Osteoblast (primary cell): ENCODE data around the gene ATP6V1C2. TPM values are rescaled to one million over a fixed set of nuclear protein-coding genes. Genes with fewer than 3 reads are reported as not detected.
"Not testable (repeated sequence)": the region's sequence is repeated elsewhere in the genome, so short reads cannot be mapped to it uniquely, and the experiment has no call there.

Experiments used
- DNase-seq: peaks from one replicate; pipeline ENCODE4 v3.0.0; 2011; ENCODE audit warnings: low spot score, mixed read lengths; ENCODE audit not compliant: insufficient read length; ENCODE audit errors: missing footprints
- H2AFZ ChIP-seq: 2 replicates; pipeline ENCODE4 v1.6.0; 2011; ENCODE audit warnings: mild to moderate bottlenecking, low read length
- H3K27ac ChIP-seq: 2 replicates; pipeline ENCODE4 v1.5.1; 2011; ENCODE audit warnings: mild to moderate bottlenecking, low read depth, low read length, moderate library complexity
- H3K27me3 ChIP-seq: 2 replicates; pipeline ENCODE4 v1.6.0; 2012; ENCODE audit warnings: mild to moderate bottlenecking, control low read depth, inconsistent platforms, low read length, moderate library complexity; ENCODE audit not compliant: insufficient read depth
- H3K36me3 ChIP-seq: 2 replicates; pipeline ENCODE4 v1.5.1; 2011; ENCODE audit warnings: mild to moderate bottlenecking, low read length, control low read depth, moderate library complexity; ENCODE audit not compliant: insufficient read depth
- H3K4me1 ChIP-seq: 2 replicates; pipeline ENCODE4 v1.5.1; 2011; ENCODE audit warnings: mild to moderate bottlenecking, low read length, control low read depth, moderate library complexity; ENCODE audit not compliant: insufficient read depth
- H3K4me2 ChIP-seq: 2 replicates; pipeline ENCODE4 v1.6.0; 2011; ENCODE audit warnings: mild to moderate bottlenecking, low read length; ENCODE audit not compliant: insufficient read depth
- H3K4me3 ChIP-seq: fragments of 200-600 bp; sonication (generic); 3 replicates; pipeline ENCODE4 v1.5.1; 2012; ENCODE audit warnings: mild to moderate bottlenecking, low read length, inconsistent platforms; ENCODE audit not compliant: insufficient read depth
- H3K79me2 ChIP-seq: 2 replicates; pipeline ENCODE4 v1.6.0; 2012; ENCODE audit warnings: mild to moderate bottlenecking, low read length, control low read depth, inconsistent platforms; ENCODE audit not compliant: insufficient read depth
- H3K9me3 ChIP-seq: 2 replicates; pipeline ENCODE4 v1.5.1; 2011; ENCODE audit warnings: low read depth, low read length, control low read depth
- H4K20me1 ChIP-seq: 2 replicates; pipeline ENCODE4 v1.6.0; 2012; ENCODE audit warnings: mild to moderate bottlenecking, low read length, control low read depth; ENCODE audit not compliant: insufficient read depth
- total RNA-seq: library from RNA; depleted of rRNA; stranded (reverse); fragments of >200 nt; gene quantifications from 2 replicates; pipeline ENCODE4 v1.2.3, GENCODE V29; 2012
- TF ChIP-seq, protein P1 (sequence below): IDR thresholded peaks from 2 replicates; pipeline ENCODE4 v1.5.1; 2011; ENCODE audit warnings: mild to moderate bottlenecking, low read depth, low read length, moderate library complexity; ENCODE audit errors: extremely low read depth

Gene ATP6V1C2
- total RNA-seq, 1 donor, result under 0.01 TPM

DNA sequence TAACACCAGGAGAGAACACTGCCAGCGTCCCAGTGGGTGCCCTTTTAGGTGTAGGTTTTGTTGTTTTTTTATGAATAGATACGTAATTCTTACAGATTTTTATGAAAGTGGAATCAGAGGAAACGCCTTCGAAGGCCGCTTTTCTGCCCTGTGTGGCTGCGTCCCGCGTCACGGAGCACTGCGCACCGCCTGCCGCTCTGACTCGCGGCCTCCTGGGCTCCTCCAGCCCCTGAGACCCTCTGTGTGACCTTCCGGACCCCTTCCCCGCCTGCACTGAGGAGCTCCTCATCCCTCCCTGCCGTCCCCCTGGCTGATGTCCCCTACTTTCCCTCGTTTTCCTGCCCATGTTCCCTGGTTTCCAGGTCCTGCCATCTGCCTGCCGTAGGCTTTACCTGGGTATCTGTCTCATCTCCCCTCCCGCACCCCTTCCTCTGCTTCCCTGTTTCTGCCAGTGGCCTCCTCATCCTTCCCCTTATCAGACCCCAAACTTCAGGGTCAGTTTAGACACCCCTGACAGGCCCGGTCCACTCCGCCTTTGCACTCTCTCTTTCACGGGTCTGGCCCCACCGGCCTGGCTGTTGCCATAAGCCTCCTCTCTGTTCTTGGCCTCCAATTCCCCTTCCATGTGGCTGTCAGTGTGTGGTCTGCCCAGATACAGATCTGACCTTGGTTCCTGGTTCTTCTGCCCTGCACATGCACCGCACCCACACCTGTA lies 58.5 kb downstream of the ATP6V1C2 start:
- H4K20me1 ChIP-seq, result peaks cover 7% of the 10 kb centered on the region
- no peaks in the 10 kb centered on the region for H3K27me3 ChIP-seq
- TF ChIP-seq, protein P1, sequence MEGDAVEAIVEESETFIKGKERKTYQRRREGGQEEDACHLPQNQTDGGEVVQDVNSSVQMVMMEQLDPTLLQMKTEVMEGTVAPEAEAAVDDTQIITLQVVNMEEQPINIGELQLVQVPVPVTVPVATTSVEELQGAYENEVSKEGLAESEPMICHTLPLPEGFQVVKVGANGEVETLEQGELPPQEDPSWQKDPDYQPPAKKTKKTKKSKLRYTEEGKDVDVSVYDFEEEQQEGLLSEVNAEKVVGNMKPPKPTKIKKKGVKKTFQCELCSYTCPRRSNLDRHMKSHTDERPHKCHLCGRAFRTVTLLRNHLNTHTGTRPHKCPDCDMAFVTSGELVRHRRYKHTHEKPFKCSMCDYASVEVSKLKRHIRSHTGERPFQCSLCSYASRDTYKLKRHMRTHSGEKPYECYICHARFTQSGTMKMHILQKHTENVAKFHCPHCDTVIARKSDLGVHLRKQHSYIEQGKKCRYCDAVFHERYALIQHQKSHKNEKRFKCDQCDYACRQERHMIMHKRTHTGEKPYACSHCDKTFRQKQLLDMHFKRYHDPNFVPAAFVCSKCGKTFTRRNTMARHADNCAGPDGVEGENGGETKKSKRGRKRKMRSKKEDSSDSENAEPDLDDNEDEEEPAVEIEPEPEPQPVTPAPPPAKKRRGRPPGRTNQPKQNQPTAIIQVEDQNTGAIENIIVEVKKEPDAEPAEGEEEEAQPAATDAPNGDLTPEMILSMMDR, result no peak
- H3K79me2 ChIP-seq, result no peaks in the 10 kb centered on the region
- no peak overlapping the region for H3K27ac ChIP-seq
- peak; percentile 78 for DNase-seq
- H3K9me3 ChIP-seq, result no peaks in the 10 kb centered on the region
- H3K4me2 ChIP-seq, result no peak overlapping the region
- H3K4me3 ChIP-seq, result no peak overlapping the region
- H2AFZ ChIP-seq, result no peak overlapping the region
- no peaks in the 10 kb centered on the region for H3K4me1 ChIP-seq
- H3K36me3 ChIP-seq, result peaks cover 31% of the 10 kb centered on the region

DNA sequence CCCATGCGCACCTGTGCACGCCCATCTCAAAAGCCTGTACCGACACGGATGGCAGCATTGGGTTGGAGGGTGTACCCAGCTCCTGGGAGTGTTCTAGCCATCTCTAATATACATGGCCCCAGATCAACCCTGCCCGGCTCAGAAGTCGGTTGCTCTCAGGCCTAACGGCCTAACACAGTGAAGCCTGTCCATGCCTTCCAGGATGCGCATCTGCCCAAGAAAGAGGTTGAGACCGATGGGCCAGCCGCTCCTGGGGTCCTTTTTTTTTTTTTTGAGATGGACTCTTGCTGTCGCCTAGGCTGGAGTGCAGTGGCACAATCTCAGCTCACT lies 59.0 kb downstream of the ATP6V1C2 start:
- H3K4me1 ChIP-seq, result no peaks in the 10 kb centered on the region
- DNase-seq, result peak; percentile 15

DNA sequence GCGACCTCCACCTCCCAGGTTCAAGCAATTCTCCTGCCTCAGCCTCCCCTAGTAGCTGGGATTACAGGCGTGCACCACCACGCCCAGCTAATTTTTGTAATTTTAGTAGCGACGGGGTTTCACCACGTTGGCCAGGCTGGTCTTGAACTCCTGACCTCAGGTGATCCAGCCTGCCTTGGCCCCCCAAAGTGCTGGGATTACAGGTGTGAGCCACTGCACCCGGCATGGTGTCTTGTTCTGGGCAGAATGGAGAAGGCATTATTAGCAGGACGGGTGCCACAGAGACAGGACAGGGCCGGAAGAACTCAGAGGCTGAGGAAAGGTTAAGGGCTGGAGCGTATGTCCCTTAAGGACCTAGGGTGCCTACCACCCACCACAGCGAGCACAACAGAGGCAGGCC lies 59.4 kb downstream of the ATP6V1C2 start:
- H3K4me1 ChIP-seq, H3K4me2 ChIP-seq, DNase-seq, H3K27me3 ChIP-seq, H2AFZ ChIP-seq, H3K79me2 ChIP-seq, H3K4me3 ChIP-seq, H3K9me3 ChIP-seq, H3K27ac ChIP-seq: not testable (repeated sequence)
- Histone ChIP-seq H3K36me3 (peaks cover 39% of the 10 kb centered on the region), H4K20me1 (peaks cover 11% of the 10 kb centered on the region)

More for the DNA sequence above, 59.0 kb downstream of the ATP6V1C2 start:
- Histone ChIP-seq H3K36me3 (peaks cover 37% of the 10 kb centered on the region), H4K20me1 (peaks cover 11% of the 10 kb centered on the region), H3K27ac (no peak overlapping the region), H2AFZ (no peak overlapping the region), H3K27me3 (no peaks in the 10 kb centered on the region), H3K4me3 (no peak overlapping the region), H3K4me2 (no peak overlapping the region), H3K9me3 (no peaks in the 10 kb centered on the region), H3K79me2 (no peaks in the 10 kb centered on the region)
- TF ChIP-seq, protein P1, result no peak

DNA sequence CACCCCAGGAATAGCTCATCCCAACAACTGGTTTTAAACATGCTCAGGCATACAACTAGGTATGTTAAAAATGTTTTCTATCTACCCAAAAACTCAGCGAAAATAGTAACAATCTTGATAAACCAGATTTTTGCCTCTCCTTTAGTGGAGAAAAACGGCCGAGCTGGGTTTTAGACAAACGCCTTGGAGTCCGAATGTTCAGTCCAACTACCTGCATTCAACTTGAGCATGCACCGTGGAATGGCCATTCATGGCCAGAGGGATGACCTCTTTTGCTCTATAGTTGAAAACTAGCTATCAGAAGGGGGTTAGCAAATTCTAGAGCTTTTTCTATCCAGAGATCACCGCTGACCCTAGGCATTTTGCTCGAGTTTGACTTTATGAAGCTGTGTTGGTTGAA lies 60.3 kb downstream of the ATP6V1C2 start:
- TF ChIP-seq, protein P1, result no peak
- H3K36me3 ChIP-seq, result peaks cover 47% of the 10 kb centered on the region

More for the DNA sequence above, 60.3 kb downstream of the ATP6V1C2 start:
- Histone ChIP-seq H3K9me3 (no peaks in the 10 kb centered on the region), H3K4me2 (no peak overlapping the region), H3K79me2 (peaks cover 3% of the 10 kb centered on the region), H3K27ac (no peak overlapping the region), H4K20me1 (peaks cover 16% of the 10 kb centered on the region), H3K4me1 (no peaks in the 10 kb centered on the region), H3K27me3 (no peaks in the 10 kb centered on the region), H2AFZ (no peak overlapping the region), H3K4me3 (no peak overlapping the region)
- no peak for DNase-seq
